GM20431 (cell line): ENCODE data around the gene CACNA2D4.

Source experiments
- in situ Hi-C: fragments of 300-500 bp; cut with MseI, MboI; formaldehyde crosslinking; loops from one replicate; pipeline ENCODE4 v1.15.0; 2020; ENCODE audit warnings: low sequenced_read_pairs; ENCODE audit not compliant: unreplicated experiment

The CACNA2D4 gene

DNA sequence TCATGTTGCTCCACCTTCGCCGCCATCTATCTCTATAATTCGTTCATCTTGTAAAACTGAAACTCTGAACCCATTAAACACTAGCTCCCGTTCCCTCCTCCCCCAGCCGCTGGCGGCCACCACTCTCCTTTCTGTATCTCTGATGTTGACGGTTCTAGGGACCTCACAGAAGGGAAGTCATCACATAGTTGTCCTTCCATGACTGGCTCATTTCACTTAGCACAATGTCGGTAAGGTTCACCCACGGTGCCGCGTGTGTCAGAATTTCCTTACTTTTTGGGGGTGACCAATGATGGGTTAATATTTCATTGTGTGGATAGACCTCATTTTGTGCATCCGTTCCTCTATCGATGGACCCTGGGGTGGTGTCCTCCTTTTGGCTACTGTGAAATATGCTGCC lies 2.0 kb upstream of the CACNA2D4 start:
- in situ Hi-C loops: no loop called here

DNA sequence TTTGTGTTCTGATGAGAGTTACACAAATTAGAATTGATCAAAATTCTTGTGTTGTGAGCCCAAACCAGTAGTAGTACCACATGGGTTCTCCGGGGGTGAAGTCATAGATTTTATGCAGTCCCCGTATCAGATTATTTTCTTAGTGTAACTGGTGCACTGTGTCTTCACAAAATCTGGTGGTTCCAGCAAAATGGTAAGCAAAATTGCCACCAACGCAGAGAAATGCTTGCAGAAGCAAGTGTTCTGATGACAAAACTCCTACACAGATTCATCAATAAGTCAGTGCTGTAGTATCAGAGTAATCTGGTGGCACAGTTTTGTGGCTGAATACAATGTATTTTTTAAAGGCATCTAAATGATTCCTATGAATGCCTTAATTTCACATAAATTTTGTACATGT lies 1.3 kb upstream of the CACNA2D4 start:
- in situ Hi-C loops: no loop called here

- in situ Hi-C loops: no loop called here
Measured at GRCh38 chr12:1919284-1919683, 832 bp upstream of the CACNA2D4 start.

GRCh38 chr12:1918884-1919236 lies 408 bp upstream of the CACNA2D4 start:
- in situ Hi-C loops: no loop called here

- in situ Hi-C loops: no loop called here
Measured at GRCh38 chr12:1917172-1918070, 1.0 kb downstream of the CACNA2D4 start.

- in situ Hi-C loops: no loop called here
Measured at GRCh38 chr12:1916371-1917171, 1.9 kb downstream of the CACNA2D4 start.

DNA sequence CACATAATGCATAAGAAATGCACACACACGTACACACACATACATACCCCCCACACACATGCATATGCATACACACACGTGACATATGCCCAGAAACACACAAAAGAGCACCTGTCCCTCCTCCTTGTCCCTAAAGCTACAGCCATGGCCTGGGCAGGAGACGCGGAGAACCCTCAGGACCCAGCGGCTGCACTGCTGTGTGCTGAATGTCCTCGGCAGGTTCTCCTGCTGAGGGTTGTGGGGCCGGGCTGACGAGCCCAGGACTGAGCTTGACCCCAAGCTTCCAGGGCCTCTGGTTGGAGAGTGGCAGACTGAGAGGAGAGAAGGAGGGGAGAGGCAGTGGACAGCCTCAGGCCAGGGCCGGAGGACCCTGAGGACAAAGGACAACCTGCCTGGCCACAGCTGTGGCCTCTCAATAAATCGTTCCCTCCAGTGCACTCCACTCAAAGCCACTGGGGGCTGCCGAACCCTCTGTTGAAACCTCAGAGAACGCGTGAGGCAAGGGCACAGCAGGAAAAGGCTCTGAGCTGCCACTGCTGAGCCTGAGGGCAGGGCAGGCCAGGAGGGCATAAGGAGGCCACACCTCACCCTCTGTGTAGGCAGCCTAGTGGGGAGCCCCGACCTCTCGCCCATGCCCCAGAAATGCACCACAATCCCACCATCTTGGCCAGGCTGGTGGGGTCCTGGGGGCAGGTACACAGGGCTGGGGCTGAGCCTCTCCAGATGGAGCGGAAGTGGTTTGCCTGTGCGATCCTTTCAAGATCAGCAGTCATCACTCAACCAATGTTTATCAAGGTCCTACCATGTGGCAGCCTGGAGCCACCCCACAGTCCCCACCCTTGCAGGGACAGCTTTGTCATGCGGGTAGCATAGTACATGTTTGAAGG lies 3.1 kb downstream of the CACNA2D4 start:
- in situ Hi-C loops: no loop called here

- in situ Hi-C loops: no loop called here
Measured at GRCh38 chr12:1914114-1914911, 4.1 kb downstream of the CACNA2D4 start.

GRCh38 chr12:1913377-1914113 lies 4.9 kb downstream of the CACNA2D4 start:
- in situ Hi-C loops: no loop called here

DNA sequence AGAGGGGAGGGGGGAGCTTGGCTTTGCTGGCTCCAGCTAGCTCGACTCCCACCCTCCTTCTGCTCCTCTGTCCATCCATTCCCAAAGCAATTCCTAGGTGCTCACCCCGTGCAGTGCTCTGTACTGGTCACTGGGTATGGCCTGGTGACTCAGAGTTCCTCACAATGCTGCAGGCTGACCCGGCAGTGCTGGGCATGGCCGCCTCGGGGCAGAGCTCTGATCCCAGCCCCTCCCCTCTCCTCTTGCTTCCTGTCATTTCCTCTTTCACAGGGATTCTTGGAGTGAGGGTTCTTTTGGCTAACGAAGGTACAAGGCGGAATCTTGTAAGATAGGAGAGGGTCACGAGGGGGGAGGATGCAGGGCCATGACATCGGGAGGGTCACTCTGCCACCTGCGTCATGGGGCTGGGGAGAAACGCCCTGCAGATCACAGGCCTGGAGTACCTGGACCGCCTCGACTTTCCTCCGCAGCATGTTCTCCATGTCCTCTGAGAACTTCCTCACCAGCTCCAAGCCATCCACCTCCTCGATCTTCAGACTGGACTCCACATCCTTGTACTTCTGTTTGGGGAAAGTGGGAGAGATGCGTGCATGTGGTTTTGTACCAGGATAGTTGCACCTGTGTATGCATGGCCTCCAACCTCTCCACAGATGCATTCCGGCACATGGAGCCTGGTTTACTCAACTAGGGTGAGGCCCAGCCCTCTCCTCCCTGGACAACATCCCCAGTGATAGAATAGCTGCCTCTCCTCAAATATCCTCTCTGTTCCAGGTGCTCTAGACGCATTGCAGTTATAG lies 5.7 kb downstream of the CACNA2D4 start:
- in situ Hi-C loops: no loop called here

DNA sequence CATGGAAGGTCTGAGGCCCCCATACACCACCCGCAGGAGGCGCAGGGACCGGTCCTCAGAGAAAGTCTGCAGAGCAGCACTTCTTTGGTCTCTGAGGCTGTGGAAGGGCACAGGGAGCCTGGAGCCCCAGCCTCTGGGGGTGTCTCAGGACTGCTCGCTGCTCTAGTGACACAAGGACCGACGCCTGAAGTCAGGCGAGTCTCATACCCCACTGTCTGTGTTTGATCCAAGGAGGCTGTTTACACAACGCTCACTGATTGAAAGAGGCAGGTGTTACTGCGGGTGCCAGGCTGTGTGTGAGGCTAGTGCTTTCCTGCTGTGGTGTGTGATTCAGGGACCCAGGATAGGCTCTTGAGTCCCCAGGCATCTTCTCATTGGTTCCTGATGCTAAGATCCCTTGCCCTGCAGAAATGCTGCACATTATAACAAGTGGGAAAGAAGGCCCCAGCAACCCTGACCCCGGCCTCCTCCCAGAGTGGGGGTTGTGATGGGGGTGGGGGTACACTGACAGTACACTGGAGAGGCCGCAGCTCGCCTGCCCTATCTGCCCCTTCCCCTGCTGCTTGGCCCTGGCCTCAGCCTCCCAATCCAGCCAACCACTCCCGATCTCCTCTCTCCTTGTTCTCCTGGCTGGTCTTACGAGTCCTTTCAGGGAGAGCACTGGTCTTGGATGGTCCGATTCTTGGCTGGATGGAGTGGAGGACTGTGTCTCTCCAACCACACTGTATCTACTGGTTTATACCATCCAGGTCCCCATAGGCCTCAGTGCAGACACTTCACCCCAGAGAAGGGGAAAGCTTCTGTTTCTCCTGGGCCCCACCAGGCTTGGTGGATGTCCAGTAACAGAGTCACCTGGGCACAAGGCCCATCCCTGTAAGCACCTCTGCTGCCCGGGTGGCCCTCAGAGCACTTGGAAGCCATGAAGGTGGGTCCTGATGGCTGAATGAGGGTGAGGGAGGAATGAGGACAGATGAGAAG lies 6.6 kb downstream of the CACNA2D4 start:
- in situ Hi-C loops: no loop called here

GRCh38 chr12:1910468-1910867 lies 8.0 kb downstream of the CACNA2D4 start:
- in situ Hi-C loops: no loop called here

DNA sequence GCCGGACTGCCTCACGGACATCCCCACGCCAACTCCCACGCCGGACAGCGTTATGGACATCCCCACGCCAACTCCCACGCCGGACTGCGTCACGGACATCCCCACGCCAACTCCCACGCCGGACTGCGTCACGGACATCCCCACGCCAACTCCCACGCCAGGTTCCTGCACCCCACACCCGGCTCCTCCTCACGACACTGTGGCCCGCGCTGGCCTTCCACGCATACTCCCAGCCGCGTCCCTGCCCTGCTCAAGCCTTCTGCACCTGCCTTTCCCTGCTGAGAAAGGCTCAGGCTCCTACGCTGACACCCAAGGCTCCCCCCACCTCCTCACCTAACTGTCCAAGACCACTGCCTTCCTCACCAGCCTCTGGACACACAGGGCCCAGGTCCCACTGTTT lies 9.7 kb downstream of the CACNA2D4 start:
- in situ Hi-C loops: no loop called here

DNA sequence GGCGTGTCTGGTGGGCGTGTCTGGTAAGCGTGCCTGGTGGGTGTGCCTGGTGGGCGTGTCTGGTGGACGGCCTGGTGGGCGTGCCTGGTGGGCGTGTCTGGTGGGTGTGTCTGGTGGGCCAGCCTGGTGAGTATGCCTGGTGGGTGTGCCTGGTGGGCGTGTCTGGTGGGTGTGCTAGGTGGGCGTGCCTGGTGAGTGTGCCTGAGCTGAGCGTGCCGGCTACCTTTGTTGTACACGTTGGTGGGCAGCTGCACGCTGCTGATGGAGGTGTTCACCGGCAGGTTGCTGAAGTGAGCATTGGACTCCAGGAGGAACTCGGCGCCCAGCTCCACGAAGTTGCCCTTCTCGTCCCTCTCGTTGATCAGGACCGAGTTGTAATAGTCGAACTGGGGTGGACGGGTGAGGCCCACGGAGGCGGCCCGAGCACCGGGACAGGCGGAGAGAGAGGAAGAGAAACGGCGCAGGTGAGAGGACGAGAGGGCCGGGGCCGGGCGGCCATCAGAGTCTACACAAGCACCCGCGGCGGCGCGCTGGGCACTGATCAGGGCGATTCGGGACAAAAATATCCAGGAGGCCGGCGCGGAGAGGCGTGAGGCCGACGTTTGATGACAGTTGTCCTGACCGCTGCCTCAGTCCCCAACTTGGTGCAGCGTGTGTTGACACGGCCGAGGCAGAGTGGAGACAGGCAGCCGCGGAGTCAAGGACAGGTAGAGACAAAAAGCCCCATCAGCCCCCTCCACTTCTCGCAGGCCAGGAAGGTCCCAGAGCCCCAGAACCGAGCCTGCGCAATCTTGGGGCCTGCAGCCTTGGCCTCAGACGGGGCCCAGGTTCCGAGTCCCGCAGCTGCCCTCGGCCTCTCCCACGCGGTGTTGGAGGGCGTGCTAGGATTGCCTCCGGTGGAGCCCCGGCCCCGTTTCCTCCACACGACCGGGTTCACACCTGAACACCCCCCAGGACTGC lies 10.5 kb downstream of the CACNA2D4 start:
- in situ Hi-C loops: no loop called here

- in situ Hi-C loops: no loop called here
Measured at GRCh38 chr12:1906579-1906978, 11.9 kb downstream of the CACNA2D4 start.

DNA sequence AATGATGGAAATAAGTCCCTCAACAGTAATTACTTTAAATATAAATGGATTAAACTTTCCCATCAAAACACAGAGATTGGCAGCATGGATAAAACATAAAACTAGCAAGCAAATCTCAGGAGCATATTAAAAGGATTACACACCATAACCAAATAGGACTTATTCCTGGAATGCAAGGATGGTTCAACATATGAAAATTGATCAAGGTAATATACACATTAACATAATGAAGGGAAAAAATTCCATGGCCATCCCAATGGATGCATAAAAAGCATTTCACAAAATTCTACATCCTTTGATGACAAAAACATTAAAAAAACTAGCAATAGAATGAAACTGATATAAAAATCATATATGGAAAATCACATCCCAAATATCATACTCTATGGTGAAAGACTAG lies 13.6 kb downstream of the CACNA2D4 start:
- in situ Hi-C loops: no loop called here
